Activated naive CD8-positive, alpha-beta T cell (primary cell): ENCODE data around the gene TMEM179.
A peak's percentile ranks its signal among the peaks of the same experiment; 100 is the strongest.
"Not testable (repeated sequence)": the region's sequence is repeated elsewhere in the genome, so short reads cannot be mapped to it uniquely, and the experiment has no call there.

Experiments
- H3K27ac Mint-ChIP-seq: one replicate; pipeline ENCODE4 v1.8.0; 2021; ENCODE audit warnings: mixed read lengths
- H3K27me3 Mint-ChIP-seq: one replicate; pipeline ENCODE4 v1.8.0; 2021; ENCODE audit warnings: mixed read lengths
- H3K36me3 Mint-ChIP-seq: one replicate; pipeline ENCODE4 v1.8.0; 2021; ENCODE audit warnings: mixed read lengths
- H3K4me1 Mint-ChIP-seq: one replicate; pipeline ENCODE4 v1.8.0; 2021; ENCODE audit warnings: low read depth, mixed read lengths
- H3K4me3 Mint-ChIP-seq: one replicate; pipeline ENCODE4 v1.8.0; 2021; ENCODE audit warnings: mild to moderate bottlenecking, mixed read lengths
- H3K9me3 Mint-ChIP-seq: one replicate; pipeline ENCODE4 v1.8.0; 2021; ENCODE audit warnings: low read depth, mixed read lengths

Gene TMEM179

GRCh38 chr14:104604458-104605449 lies at the start of gene TMEM179:
TMEM179 (minus strand) TSS chr14:104604772; CDS start chr14:104604741, 31 bp downstream.
- Mint-ChIP-seq H3K4me3 (no peak within 1 kb of the TSS), H3K4me1 (peaks cover 2% of the 10 kb centered on the region), H3K27ac (no peak within 1 kb of the TSS), H3K27me3 (peaks cover 22% of the 10 kb centered on the region), H3K36me3 (no peaks in the 10 kb centered on the region), H3K9me3 (no peaks in the 10 kb centered on the region)

GRCh38 chr14:104654119-104654518 lies 49.5 kb upstream of the TMEM179 start:
- no peak overlapping the region for H3K27ac Mint-ChIP-seq
- peaks cover 21% of the 10 kb centered on the region for H3K4me1 Mint-ChIP-seq
- no peak overlapping the region for H3K4me3 Mint-ChIP-seq
- H3K9me3 Mint-ChIP-seq: no peaks in the 10 kb centered on the region
- no peaks in the 10 kb centered on the region for H3K36me3 Mint-ChIP-seq
- peaks cover 2% of the 10 kb centered on the region for H3K27me3 Mint-ChIP-seq

GRCh38 chr14:104653130-104653920 lies 48.8 kb upstream of the TMEM179 start:
- not testable (repeated sequence) for H3K9me3 Mint-ChIP-seq, H3K36me3 Mint-ChIP-seq, H3K27me3 Mint-ChIP-seq, H3K27ac Mint-ChIP-seq, H3K4me3 Mint-ChIP-seq
- H3K4me1 Mint-ChIP-seq: peaks cover 21% of the 10 kb centered on the region

- Mint-ChIP-seq H3K4me1 (peaks cover 13% of the 10 kb centered on the region), H3K36me3 (no peaks in the 10 kb centered on the region), H3K27ac (no peak overlapping the region), H3K27me3 (peaks cover 2% of the 10 kb centered on the region), H3K9me3 (no peaks in the 10 kb centered on the region), H3K4me3 (no peak overlapping the region)
Observed at GRCh38 chr14:104652386-104652785, 47.8 kb upstream of the TMEM179 start.

GRCh38 chr14:104651876-104652260 lies 47.3 kb upstream of the TMEM179 start:
- Mint-ChIP-seq H3K4me3 (no peak overlapping the region), H3K9me3 (no peaks in the 10 kb centered on the region), H3K36me3 (no peaks in the 10 kb centered on the region), H3K27ac (no peak overlapping the region), H3K4me1 (peaks cover 9% of the 10 kb centered on the region), H3K27me3 (peaks cover 2% of the 10 kb centered on the region)

DNA sequence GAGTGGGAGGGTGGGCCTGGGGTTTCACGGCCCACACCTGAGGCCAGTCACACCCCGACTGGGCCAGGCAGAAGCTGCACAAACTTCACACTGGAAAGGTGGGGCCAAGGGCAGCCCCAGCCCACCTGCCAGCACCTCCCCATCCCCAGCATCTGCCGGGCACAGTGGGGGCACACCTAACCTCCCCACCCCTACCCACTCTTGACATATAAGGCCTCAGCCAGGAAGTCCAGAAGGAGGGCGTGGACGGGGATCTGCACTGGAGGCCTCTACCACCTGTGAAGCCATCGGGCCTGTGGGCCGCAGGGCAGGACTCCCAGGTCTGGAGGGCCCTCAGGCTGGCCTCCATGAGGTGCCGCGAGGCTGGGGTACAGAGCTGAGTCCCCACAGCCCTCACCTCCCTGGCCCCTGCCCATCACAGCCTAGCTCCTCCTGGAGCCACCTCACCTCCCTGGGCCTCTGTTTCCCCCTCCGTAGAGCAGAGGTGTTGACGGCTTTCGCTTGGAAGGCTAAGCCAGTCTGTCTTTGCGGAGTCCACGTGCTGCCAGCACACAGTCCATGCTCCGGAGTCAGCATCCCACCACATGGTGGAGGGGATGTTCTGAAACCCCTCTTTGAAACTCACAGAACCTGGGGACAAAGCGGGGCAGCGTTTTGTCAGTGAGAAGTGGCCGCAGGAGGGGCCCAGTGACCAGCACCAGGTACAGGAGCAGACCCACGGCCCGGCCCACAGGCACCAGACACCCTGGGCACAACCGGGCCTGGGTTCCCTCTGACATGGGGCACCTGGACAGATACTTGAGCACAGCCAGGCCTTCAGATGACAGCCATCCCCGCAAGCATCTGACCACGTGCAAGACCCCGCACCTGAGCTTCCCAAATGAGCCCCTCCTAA lies 46.7 kb upstream of the TMEM179 start:
- Mint-ChIP-seq H3K27me3 (peaks cover 2% of the 10 kb centered on the region), H3K9me3 (no peaks in the 10 kb centered on the region), H3K4me3 (no peak overlapping the region), H3K36me3 (no peaks in the 10 kb centered on the region), H3K27ac (no peak overlapping the region), H3K4me1 (peaks cover 7% of the 10 kb centered on the region)

DNA sequence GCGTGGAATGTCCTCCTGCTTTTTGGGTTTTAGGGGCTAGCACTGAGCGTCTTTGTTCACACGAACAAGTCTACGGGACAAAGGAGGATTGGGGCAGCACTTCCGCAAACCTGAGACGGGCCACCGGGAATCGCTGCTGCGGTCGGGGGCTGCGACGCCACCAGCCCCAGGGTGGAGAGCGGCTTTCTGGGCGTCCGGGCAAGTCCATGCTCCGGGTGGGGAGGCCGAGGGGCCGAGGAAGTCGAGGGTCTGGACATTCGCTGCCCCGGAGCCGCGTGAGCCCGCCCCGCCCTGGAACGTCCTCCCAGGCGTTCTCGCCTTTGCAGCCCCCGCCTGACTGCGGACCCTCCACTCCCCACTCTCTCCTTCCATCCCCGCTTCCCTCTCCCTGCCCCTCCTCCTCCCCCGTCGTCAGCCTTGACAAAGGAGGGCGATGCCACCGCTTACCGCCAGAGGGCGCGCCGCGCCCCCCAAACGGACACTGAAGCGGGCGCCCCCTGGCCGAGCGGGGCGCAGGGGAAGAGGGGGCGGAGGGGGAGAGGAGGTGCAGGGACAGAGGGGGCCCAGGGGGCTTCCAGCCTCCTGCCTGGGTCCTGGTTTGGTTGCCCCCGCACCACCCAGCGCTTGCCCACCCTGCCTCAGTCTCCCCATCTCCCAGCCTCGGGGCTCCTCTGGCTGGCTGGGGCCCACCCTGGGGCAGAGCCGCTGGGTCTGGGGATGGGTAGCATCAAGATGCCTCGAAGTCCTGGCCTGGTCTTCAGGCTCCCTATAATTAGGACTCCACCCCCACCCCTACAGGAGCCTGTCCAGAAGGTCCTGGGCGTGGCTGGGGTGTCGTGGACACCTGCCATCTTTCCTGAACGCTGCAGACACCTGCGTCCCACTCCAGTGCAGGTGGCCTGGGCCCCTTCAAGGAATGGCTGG lies 45.7 kb upstream of the TMEM179 start:
- Mint-ChIP-seq H3K27me3 (peaks cover 2% of the 10 kb centered on the region), H3K4me1 (peaks cover 3% of the 10 kb centered on the region), H3K27ac (no peak overlapping the region), H3K4me3 (peak overlapping the region; percentile 27), H3K9me3 (no peaks in the 10 kb centered on the region), H3K36me3 (no peaks in the 10 kb centered on the region)

- H3K36me3 Mint-ChIP-seq: no peaks in the 10 kb centered on the region
- no peaks in the 10 kb centered on the region for H3K9me3 Mint-ChIP-seq
- peaks cover 3% of the 10 kb centered on the region for H3K4me1 Mint-ChIP-seq
- H3K27me3 Mint-ChIP-seq: peaks cover 2% of the 10 kb centered on the region
- no peak overlapping the region for H3K27ac Mint-ChIP-seq
- no peak overlapping the region for H3K4me3 Mint-ChIP-seq
Observed at GRCh38 chr14:104647467-104648043, 43.0 kb upstream of the TMEM179 start.

- Mint-ChIP-seq H3K9me3 (no peaks in the 10 kb centered on the region), H3K27ac (no peak overlapping the region), H3K4me3 (no peak overlapping the region), H3K27me3 (peaks cover 2% of the 10 kb centered on the region), H3K4me1 (peaks cover under 1% of the 10 kb centered on the region), H3K36me3 (no peaks in the 10 kb centered on the region)
Observed at GRCh38 chr14:104644656-104645378, 40.2 kb upstream of the TMEM179 start.

DNA sequence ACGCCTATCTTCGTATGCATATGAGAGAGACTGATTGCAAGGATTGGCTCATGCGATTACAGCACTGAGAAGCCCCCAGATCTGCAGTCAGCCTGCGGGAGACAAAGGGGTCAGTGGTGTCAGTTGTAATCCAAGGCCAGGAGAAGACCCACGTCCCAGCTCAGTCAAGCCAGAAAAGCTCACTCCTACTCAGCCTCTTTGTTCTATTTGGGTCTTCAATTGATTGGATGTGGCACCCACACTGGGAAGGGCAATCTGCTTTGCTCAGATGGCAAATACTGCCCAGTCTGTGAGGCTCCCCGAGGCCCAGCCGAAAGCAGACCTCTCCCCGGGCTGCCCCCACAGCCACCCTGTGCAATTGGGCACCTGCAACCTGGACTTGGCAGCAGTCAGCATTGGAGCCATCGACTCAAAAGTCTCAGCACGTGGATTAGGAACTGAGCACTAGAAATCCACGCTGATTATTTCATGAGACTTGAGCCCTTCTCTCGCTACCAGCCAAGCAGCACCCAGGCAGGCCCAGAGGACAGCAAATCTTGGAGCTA lies 39.6 kb upstream of the TMEM179 start:
- no peak overlapping the region for H3K27ac Mint-ChIP-seq

DNA sequence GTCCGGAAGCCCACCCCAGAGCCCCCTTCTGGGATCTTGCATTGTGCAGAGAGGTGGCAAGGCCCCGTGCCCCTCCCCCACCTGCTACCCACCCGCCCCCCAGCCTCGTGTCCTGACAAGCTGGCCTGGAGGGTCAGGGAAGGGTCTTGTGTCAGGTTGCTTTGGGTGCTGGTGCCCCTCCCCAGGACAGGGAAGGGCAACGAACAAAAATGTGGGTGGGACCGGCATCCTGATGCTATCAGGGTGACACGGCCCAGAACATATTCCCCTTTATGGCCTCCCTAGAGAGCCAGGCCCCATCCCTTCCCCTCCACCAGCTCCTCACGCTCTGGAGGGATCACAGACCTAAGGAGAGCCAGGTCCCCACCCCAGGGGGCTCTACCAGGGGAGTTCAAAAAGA lies 38.7 kb upstream of the TMEM179 start:
- Mint-ChIP-seq H3K4me3 (no peak overlapping the region), H3K9me3 (no peaks in the 10 kb centered on the region), H3K27ac (no peak overlapping the region)

More for the DNA sequence above, 39.6 kb upstream of the TMEM179 start:
- Mint-ChIP-seq H3K36me3 (no peaks in the 10 kb centered on the region), H3K27me3 (no peaks in the 10 kb centered on the region), H3K9me3 (no peaks in the 10 kb centered on the region), H3K4me3 (no peak overlapping the region), H3K4me1 (no peaks in the 10 kb centered on the region)

GRCh38 chr14:104642540-104642868 lies 37.9 kb upstream of the TMEM179 start:
- no peak overlapping the region for H3K4me3 Mint-ChIP-seq
- no peaks in the 10 kb centered on the region for H3K36me3 Mint-ChIP-seq
- no peaks in the 10 kb centered on the region for H3K4me1 Mint-ChIP-seq
- no peak overlapping the region for H3K27ac Mint-ChIP-seq
- no peaks in the 10 kb centered on the region for H3K9me3 Mint-ChIP-seq
- H3K27me3 Mint-ChIP-seq: peaks cover 3% of the 10 kb centered on the region

More for the DNA sequence above, 38.7 kb upstream of the TMEM179 start:
- no peaks in the 10 kb centered on the region for H3K36me3 Mint-ChIP-seq
- peaks cover 2% of the 10 kb centered on the region for H3K27me3 Mint-ChIP-seq
- no peaks in the 10 kb centered on the region for H3K4me1 Mint-ChIP-seq
